ENCODE results near the gene TMEM132D.

DNA sequence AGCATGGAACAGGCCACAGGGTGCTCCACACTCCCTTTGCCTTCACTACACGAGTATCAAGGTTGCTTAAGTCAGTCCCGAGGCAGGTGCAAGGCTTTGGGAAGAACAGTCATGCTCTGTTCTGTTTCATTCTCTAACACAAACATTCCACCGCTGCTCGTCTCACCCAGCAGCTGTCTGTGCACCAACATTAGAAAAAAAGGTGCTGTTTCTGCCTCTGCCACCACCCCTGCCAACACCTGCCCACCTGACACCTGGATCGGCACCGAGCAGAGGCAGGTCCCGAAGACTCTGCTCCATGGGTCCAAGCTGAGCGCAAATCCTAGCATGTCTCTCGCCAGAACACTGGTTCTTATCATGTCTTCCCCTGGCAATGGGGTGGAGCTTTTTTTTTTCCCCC lies 347.7 kb downstream of the TMEM132D start:
- TF ChIP-seq, protein P1, sequence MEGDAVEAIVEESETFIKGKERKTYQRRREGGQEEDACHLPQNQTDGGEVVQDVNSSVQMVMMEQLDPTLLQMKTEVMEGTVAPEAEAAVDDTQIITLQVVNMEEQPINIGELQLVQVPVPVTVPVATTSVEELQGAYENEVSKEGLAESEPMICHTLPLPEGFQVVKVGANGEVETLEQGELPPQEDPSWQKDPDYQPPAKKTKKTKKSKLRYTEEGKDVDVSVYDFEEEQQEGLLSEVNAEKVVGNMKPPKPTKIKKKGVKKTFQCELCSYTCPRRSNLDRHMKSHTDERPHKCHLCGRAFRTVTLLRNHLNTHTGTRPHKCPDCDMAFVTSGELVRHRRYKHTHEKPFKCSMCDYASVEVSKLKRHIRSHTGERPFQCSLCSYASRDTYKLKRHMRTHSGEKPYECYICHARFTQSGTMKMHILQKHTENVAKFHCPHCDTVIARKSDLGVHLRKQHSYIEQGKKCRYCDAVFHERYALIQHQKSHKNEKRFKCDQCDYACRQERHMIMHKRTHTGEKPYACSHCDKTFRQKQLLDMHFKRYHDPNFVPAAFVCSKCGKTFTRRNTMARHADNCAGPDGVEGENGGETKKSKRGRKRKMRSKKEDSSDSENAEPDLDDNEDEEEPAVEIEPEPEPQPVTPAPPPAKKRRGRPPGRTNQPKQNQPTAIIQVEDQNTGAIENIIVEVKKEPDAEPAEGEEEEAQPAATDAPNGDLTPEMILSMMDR (IDR thresholded peaks at IDR 0.05; ENCODE audit: low read depth, low read length, missing input control), result no peak
- no peak for TF ChIP-seq SP1 (IDR thresholded peaks at IDR 0.05)

All from liver (tissue), 3 donors.